Astrocyte of the cerebellum (primary cell): ENCODE measurements around the gene ZBTB20.

ENCODE experiments used
- DNase-seq: peaks from one replicate; pipeline ENCODE4 v3.0.0-alpha.2; 2011; ENCODE audit warnings: low read depth
- H3K4me3 ChIP-seq: 2 replicates; pipeline ENCODE4 v1.5.1; 2011; ENCODE audit warnings: mild to moderate bottlenecking, low read depth, low read length, moderate library complexity
- in situ Hi-C: cut with HindIII; loops from 2 replicates; pipeline ENCODE4 v1.10.0; 2017; ENCODE audit warnings: low sequenced_read_pairs
- TF ChIP-seq, protein P1 (sequence below): IDR thresholded peaks from 2 replicates; pipeline ENCODE4 v1.5.1; 2012; ENCODE audit warnings: low read length, low read depth, moderate library complexity, mild to moderate bottlenecking; ENCODE audit errors: missing control alignments

Gene ZBTB20

DNA sequence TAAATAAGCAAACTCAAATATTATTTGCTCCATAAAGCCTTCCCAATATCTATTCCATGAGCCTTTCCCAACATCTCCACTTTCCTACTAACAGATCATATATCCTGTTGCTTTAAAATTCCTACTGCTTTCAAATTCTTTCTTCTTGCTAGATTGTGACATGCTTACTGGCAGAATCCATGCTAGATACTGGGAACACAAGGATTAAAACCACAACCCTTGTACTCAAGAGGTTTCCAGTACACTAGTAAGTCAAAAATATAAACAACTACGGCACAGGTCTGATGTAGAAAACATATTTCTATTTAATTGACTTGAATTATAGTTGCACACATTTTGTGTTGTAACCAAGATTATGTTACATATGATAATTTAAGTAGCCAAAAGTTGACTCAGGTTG, 275.0 kb downstream of the ZBTB20 start:
- H3K4me3 ChIP-seq, result no peak overlapping the region
- in situ Hi-C loops, result no loop called here
- TF ChIP-seq, protein P1, sequence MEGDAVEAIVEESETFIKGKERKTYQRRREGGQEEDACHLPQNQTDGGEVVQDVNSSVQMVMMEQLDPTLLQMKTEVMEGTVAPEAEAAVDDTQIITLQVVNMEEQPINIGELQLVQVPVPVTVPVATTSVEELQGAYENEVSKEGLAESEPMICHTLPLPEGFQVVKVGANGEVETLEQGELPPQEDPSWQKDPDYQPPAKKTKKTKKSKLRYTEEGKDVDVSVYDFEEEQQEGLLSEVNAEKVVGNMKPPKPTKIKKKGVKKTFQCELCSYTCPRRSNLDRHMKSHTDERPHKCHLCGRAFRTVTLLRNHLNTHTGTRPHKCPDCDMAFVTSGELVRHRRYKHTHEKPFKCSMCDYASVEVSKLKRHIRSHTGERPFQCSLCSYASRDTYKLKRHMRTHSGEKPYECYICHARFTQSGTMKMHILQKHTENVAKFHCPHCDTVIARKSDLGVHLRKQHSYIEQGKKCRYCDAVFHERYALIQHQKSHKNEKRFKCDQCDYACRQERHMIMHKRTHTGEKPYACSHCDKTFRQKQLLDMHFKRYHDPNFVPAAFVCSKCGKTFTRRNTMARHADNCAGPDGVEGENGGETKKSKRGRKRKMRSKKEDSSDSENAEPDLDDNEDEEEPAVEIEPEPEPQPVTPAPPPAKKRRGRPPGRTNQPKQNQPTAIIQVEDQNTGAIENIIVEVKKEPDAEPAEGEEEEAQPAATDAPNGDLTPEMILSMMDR, result no peak
- DNase-seq, result no peak

DNA sequence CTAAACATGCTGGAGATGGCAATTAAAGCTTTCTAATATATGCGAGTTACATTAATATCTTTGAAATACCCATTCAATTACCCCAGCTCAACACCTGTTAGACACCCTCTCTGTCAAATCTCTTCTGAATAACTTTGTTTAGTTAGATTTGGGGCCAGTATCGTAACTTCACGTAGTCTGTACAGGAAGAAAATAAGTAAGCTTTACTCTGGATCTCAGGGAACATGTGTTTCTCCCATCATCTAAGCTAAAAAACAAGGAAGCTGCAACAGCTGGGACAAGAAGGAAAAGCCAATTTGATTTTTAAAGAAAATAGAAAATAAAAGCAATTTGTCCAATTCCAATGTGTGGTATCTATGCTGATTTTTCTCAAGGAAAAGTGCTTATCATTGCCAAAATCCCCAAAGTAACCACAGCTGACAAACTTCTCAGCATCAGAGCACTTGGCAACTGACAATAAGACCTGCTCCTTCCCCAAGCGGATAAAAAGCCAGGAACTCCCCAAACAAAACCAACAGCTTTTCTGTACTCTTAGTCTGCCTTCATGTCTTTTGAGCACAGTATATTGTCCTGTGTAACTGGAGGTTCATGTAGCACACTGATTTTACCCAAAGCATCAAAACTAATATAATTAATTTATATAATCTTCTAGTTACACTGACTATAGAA, 279.1 kb downstream of the ZBTB20 start:
- TF ChIP-seq, protein P1, result no peak
- no peak for DNase-seq
- in situ Hi-C loops, result no loop called here
- H3K4me3 ChIP-seq, result no peak overlapping the region

DNA sequence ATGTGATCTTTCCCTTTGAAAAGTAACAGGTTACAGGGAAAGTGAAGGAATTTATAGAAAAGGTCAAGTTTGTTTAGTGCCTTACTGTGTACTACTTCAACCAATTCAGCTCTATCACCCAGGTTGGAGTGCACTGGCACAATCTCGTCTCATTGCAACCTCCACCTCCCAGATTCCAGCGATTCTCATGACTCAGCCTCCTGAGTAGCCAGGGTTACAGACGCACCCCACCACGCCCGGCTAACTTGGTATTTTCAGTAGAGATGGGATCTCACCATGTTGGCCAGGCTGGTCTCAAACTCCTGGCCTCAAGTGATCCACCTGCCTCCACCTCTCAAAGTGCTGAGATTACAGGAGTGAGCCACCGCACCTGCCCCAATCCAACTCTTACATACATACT, 279.7 kb downstream of the ZBTB20 start:
- in situ Hi-C loops, result no loop called here
- no peak for DNase-seq
- TF ChIP-seq, protein P1, result no peak
- no peak overlapping the region for H3K4me3 ChIP-seq

DNA sequence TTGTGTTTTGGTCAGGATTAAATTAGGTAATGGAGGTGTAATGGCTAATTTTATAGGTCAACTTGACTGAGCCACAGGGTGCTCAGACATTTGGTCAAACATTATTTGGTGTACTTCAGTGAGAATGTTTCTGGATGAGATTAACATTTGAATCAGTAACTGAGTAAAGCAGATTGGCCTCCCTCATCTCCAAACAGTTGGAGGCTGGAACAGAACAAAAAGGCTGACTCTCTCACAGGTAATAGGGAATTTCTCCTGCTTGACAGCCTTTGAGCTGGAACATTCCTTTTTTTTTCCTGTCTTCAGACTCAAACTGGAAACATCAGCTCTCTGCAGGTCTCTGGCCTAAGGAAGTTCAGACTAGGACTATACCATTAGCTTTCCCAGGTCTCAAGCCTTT, 280.7 kb downstream of the ZBTB20 start:
- DNase-seq, result no peak
- TF ChIP-seq, protein P1, result no peak
- in situ Hi-C loops, result no loop called here
- H3K4me3 ChIP-seq, result no peak overlapping the region

DNA sequence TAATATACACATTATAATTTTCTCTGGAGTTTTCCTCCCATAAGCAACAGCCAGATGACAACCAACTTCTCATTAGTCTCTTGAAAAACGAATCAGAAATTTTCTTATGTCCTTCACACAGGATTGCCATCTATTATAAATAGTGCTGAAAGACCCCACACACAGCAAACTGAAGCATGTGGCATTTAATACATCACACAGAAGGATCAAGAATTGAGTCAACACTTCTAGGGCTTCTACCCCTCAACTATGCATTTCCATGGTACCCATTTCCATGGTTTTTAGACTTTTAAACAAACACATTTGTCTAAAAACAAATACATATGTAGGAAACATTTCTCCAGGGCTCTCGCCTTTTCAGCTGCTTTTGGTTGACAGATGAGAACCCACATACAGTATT, 282.1 kb downstream of the ZBTB20 start:
- in situ Hi-C loops, result no loop called here
- H3K4me3 ChIP-seq, result no peak overlapping the region
- TF ChIP-seq, protein P1, result no peak
- DNase-seq, result no peak

DNA sequence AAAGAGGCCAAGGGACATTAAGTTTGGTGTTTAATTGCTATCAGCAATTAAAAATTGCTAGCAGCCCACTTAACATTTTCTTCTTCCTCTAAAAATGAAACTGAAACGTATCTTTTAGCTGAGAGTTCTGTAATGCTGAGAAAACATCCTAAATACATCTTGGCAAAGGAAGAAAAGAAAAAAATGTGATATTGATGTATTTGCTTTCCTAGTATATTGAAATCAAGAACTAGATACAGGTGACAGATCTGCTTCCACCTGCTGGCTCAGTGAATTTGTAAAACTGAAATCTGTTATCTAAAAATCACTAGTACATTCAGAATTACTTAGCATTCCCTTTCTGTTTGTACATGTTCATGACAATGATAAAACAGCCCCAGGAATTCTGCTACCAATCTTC, 283.2 kb downstream of the ZBTB20 start:
- TF ChIP-seq, protein P1, result no peak
- in situ Hi-C loops, result no loop called here
- DNase-seq, result no peak
- H3K4me3 ChIP-seq, result no peak overlapping the region
